HG03460 (cell line): Measurements from ENCODE around the gene ESCO1.

Experiments used
- ATAC-seq: cut with Tn5 transposase; IDR thresholded peaks from one replicate; pipeline ENCODE4 v1.9.1; 2021; ENCODE audit not compliant: unreplicated experiment

Gene ESCO1

GRCh38 chr18:21490748-21491147, 109.8 kb downstream of the ESCO1 start:
- no peak for ATAC-seq

- no peak for ATAC-seq
These were observed 110.5 kb downstream of the ESCO1 start for GRCh38 chr18:21489919-21490495.

- peak; percentile 61 for ATAC-seq
These were observed 111.3 kb downstream of the ESCO1 start for GRCh38 chr18:21489119-21489750.

GRCh38 chr18:21486905-21487437, 113.5 kb downstream of the ESCO1 start:
- no peak for ATAC-seq

GRCh38 chr18:21484851-21485636, 115.5 kb downstream of the ESCO1 start:
- no peak for ATAC-seq

- ATAC-seq = no peak
These were observed 117.5 kb downstream of the ESCO1 start for GRCh38 chr18:21483051-21483450.

GRCh38 chr18:21481739-21482138, 118.8 kb downstream of the ESCO1 start:
- ATAC-seq = no peak

GRCh38 chr18:21479721-21480120, 120.8 kb downstream of the ESCO1 start:
- no peak for ATAC-seq
